ENCODE results near the gene MFF.
"Not testable (repeated sequence)": the region's sequence is repeated elsewhere in the genome, so short reads cannot be mapped to it uniquely, and the experiment has no call there.

The MFF gene

GRCh38 chr2:227337442-227337841 lies 12.4 kb downstream of the MFF start:
- DNase-seq, result no peak

DNA sequence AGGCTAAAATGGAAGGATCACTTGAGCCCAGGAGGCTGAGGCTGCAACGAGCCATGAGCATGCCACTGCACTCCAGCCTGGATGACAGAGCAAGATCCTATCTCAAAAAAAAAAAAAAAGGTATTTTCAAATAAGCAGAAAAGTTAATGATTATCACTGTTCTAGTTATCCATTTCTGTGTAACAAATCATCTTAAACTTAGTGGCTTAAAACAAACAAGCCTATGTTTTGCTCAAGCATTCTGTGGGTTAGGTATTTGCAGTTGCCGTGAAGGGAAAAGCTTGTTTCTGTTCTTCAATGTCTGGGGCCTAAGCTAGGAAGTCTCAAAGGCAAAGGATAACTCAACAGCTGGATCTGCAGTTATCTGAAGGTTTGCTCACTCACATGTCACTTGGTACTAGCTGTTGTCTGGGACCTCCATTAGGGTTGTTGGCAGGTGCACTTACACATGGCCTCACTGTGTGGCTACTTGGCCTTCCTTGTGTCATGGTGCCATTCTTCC lies 14.1 kb downstream of the MFF start:
- DNase-seq, result no peak

- no peak for DNase-seq
These were observed 15.1 kb downstream of the MFF start for GRCh38 chr2:227340106-227340505.

GRCh38 chr2:227341553-227341952 lies 16.5 kb downstream of the MFF start:
- no peak for DNase-seq

- no peak for DNase-seq
These were observed 19.2 kb downstream of the MFF start for GRCh38 chr2:227344231-227344630.

DNA sequence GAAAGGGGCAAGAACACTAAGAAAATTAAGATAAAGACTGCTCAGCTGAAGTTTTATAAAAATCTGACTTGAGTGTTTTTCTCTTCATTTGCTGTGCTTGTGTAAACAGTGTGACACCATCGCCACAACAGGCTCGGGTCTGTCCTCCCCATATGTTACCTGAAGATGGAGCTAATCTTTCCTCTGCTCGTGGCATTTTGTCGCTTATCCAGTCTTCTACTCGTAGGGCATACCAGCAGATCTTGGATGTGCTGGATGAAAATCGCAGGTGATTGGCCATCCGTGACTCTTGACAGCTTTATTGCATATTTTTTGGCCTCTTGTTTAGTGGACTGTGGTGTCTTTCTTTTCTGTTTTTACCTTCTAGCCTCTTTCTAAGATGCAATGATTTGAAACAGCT lies 22.1 kb downstream of the MFF start:
- DNase-seq, result no peak

GRCh38 chr2:227348324-227348723 lies 23.3 kb downstream of the MFF start:
- no peak for DNase-seq

- DNase-seq, result no peak
These were observed 25.1 kb downstream of the MFF start for GRCh38 chr2:227349989-227350612.

GRCh38 chr2:227351639-227352038 lies 26.6 kb downstream of the MFF start:
- no peak for DNase-seq

- DNase-seq, result no peak
These were observed 35.3 kb downstream of the MFF start for GRCh38 chr2:227360351-227360750.

GRCh38 chr2:227363756-227364155 lies 38.7 kb downstream of the MFF start:
- no peak for DNase-seq

DNA sequence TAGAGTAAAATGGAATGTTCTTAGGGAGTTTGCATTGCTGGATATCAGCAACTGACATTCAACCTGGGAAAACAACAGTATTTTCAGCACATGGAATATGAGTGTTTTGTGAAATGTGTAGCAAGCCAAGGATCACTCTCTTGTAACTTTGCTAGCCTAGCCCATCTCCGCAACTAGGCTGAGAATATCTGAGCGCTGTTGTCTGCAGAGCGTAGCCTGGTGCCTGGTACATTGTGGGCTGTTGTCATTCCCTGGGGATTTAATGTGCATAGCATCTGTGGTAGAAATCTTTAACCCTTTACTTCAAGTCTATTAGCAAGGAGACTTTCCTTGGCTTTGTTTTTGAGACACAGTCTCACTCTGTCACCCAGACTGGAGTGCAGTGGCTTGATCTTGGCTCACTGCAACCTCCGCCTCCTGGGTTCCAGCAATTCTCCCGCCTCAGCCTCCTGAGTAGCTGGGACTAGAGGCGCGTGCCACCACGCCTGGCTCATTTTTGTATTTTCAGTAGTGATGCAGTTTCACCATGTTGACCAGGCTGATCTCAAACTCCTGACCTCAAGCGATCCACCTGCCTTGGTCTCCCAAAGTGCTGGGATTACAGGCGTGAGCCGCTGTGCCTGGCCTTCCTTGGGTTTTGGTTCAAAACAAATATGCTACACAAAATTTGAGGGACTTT lies 39.7 kb downstream of the MFF start:
- not testable (repeated sequence) for DNase-seq

DNA sequence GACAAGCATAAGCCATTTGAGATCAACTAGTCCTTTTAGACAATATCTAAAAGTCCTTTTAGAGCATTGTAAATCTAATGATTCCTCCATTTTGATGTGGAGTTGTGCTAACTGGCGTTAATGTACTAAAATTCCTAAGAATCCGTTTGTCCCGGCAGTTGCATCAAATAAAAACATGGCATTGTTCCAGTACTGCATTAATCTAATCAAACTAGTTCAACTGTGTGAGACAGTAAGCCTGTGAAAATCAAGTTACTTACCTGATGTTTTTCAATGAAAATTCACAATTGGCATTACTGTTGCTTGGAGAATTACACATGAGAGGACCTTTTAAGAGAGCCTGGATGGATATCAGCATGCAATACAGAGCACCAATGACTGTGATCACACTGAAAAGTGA lies 40.8 kb downstream of the MFF start:
- DNase-seq, result no peak

GRCh38 chr2:227366769-227367426 lies 41.8 kb downstream of the MFF start:
- DNase-seq, result no peak

- DNase-seq, result no peak
These were observed 42.4 kb downstream of the MFF start for GRCh38 chr2:227367427-227367795.

DNA sequence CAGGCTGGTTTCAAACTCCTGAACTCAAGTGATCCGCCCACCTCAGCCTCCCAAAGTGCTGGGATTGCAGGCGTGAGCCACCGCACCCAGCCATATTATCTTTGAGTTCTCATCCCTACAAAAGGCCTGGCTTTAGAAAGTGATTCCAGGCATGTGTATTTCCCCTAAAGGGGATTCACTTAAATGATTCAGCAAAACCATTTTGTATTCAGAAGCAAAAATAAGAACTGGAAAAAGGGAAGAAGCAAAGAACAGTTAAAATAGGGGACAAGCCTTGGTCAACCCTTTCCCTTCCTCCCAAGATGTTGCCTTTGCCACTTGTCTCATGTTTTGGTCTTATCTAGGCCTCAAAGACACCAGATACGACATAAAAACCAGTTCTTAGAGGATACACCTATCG lies 43.5 kb downstream of the MFF start:
- DNase-seq, result no peak

DNA sequence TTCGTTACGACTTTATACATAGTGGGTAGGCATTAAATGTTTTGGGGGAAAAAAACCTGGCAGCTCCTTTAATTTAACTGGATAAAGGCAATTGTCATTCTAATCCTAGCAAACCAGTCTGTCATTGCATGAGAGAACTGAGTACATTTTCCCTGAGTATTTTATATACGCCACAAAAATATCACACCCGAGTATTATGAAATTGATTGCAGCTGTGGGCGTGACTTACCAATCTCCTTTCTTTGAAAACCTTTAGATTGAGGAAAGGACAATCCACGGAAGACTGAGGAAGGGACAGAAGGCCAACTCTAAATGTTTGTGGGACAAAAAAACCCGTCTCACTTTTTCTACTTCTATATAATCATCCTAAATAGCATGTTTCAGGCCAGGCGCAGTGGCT lies 45.0 kb downstream of the MFF start:
- DNase-seq, result no peak

DNA sequence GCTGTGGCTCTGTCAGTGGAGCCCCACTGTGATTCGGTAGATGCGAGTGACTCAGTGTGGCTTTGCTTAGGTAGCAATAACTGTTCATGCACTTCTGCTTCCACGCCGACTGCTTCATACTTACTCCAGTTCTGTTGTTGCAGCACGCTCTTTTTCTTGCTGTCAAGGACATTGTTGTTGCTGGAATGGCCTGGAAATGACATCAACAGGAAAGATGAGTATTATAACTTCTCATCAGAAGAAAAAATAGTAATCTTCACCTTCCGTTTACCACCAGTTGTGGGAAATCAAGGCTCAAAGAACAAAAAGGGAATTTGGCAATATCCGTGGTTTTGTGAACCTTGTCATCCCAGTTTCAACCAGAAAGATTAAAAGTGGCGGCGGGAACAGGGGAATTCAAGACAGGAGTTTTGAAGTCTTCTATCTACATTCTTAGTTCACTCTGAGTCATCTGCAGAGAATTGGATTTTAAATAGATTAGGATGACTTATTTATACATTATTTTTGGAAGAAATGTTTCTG lies 45.8 kb downstream of the MFF start:
- DNase-seq, result no peak

GRCh38 chr2:227373389-227373788 lies 48.3 kb downstream of the MFF start:
- no peak for DNase-seq

GRCh38 chr2:227374158-227374557 lies 49.1 kb downstream of the MFF start:
- DNase-seq, result no peak

GRCh38 chr2:227376656-227377396 lies 51.8 kb downstream of the MFF start:
- DNase-seq, result no peak

DNA sequence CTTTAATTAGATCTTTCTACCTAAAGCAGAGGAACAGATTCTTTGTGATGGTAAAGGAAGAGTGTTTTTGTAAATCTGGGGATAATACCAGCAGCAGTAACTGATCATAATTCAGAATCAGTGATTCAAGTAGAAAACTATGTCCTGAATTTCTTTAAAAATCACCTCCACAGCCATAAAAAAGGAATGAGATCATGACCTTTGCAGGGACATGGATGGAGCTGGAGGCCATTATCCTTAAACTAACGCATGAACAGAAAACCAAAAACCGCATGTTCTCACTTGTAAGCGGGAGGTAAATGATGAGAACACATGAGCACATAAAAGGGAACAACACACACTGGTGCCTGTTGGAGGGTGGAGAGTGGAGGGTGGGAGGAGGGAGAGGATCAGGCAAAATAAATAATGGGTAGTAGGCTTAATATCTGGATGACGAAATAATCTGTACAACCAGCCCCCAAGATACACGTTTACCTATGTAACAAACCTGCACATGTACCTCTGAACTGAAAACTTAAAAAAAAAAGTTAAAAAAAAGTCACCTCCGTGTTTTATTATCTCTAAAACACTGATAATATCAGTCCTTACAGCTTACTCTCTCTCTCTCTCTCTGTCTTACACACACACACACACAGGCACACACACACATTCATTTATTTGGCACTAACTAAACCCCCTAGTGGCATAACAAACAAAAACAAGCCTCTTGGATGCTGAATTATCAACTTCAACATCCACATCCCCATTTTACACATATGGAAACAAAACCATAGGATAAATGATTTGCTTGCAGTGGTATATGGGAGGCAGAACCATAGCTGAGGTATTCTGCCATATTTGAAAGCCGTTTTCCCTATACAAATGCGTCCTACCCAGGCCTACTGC lies 52.7 kb downstream of the MFF start:
- DNase-seq, result no peak
